ENCODE data around the gene ALOX15B.

The ALOX15B gene

GRCh38 chr17:8012045-8012580 lies 26.7 kb upstream of the ALOX15B start:
- Mint-ChIP-seq H3K27me3 (ENCODE audit: low read depth, poor library complexity) (peaks cover 67% of the 10 kb centered on the region), H3K36me3 (ENCODE audit: low read depth) (no peaks in the 10 kb centered on the region), H3K4me1 (peaks cover 13% of the 10 kb centered on the region), H3K27ac (no peak overlapping the region), H3K4me3 (no peak overlapping the region), H3K9me3 (no peaks in the 10 kb centered on the region)
- TF ChIP-seq CTCF (IDR thresholded peaks at IDR 0.05), result no peak
- DNase-seq, result no peak

GRCh38 chr17:8012996-8013640 lies 25.7 kb upstream of the ALOX15B start:
- Mint-ChIP-seq H3K9me3 (no peaks in the 10 kb centered on the region), H3K4me3 (no peak overlapping the region), H3K4me1 (peaks cover 13% of the 10 kb centered on the region), H3K27me3 (ENCODE audit: low read depth, poor library complexity) (peaks cover 68% of the 10 kb centered on the region), H3K36me3 (ENCODE audit: low read depth) (no peaks in the 10 kb centered on the region), H3K27ac (no peak overlapping the region)
- no peak for TF ChIP-seq CTCF (IDR thresholded peaks at IDR 0.05)
- DNase-seq, result no peak

- Mint-ChIP-seq H3K4me3 (no peak overlapping the region), H3K9me3 (no peaks in the 10 kb centered on the region), H3K27me3 (ENCODE audit: low read depth, poor library complexity) (peaks cover 70% of the 10 kb centered on the region), H3K27ac (no peak overlapping the region), H3K36me3 (ENCODE audit: low read depth) (no peaks in the 10 kb centered on the region), H3K4me1 (peaks cover 19% of the 10 kb centered on the region)
- DNase-seq, result no peak
- TF ChIP-seq CTCF (IDR thresholded peaks at IDR 0.05), result no peak
Measured at GRCh38 chr17:8013731-8014557, 24.9 kb upstream of the ALOX15B start.

GRCh38 chr17:8014558-8014850 lies 24.4 kb upstream of the ALOX15B start:
- H3K27me3 Mint-ChIP-seq (ENCODE audit: low read depth, poor library complexity), result peaks cover 71% of the 10 kb centered on the region
- no peaks in the 10 kb centered on the region for H3K36me3 Mint-ChIP-seq (ENCODE audit: low read depth)
- H3K9me3 Mint-ChIP-seq, result no peaks in the 10 kb centered on the region
- H3K4me1 Mint-ChIP-seq, result peaks cover 25% of the 10 kb centered on the region
- no peak overlapping the region for H3K27ac Mint-ChIP-seq
- H3K4me3 Mint-ChIP-seq, result no peak overlapping the region
- DNase-seq, result no peak
- no peak for TF ChIP-seq CTCF (IDR thresholded peaks at IDR 0.05)

- no peaks in the 10 kb centered on the region for H3K36me3 Mint-ChIP-seq (ENCODE audit: low read depth)
- no peaks in the 10 kb centered on the region for H3K9me3 Mint-ChIP-seq
- peaks cover 77% of the 10 kb centered on the region for H3K27me3 Mint-ChIP-seq (ENCODE audit: low read depth, poor library complexity)
- no peak overlapping the region for H3K27ac Mint-ChIP-seq
- peaks cover 28% of the 10 kb centered on the region for H3K4me1 Mint-ChIP-seq
- peak overlapping the region; percentile 28 for H3K4me3 Mint-ChIP-seq
- no peak for TF ChIP-seq CTCF (IDR thresholded peaks at IDR 0.05)
- no peak for DNase-seq
Measured at GRCh38 chr17:8015236-8015956, 23.5 kb upstream of the ALOX15B start.
